ENCODE measurements around the gene JMJD1C. TPM values are rescaled to one million over a fixed set of nuclear protein-coding genes. Genes with fewer than 3 reads are reported as not detected.

The JMJD1C gene
- total RNA-seq, 6 experiments from 2014 or later = 29.6 to 53.3 (median 38.2) TPM

DNA sequence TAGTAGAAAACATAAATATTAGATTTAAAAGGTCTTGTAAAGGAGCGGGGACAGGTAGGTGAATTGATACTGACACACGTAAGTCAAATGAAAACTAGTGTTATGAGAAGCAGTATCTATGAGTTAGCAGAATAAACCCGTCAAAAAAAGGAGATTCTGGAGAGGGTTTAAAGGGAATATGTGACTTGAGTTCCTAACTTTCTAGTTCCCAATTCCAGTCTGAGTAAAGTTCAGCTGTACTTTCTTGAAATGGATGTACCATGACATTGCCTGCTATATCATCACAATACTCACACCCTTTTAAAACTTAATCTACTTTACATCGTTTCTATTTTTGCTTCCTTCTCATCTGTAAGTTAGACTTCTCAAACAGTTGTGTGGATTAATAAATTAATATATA, 210.5 kb downstream of the JMJD1C start:
- peaks cover 0 to 59% (median 30%) of the 10 kb centered on the region in 4 donors for H3K4me1 ChIP-seq
- DNase-seq = no peak
- 79% methylated on average over 4 of the region's 4 CpGs for WGBS (ENCODE audit: insufficient coverage, low coverage, low lambda C conversion rate, missing lambda C conversion rate)
- ATAC-seq = no peak
- no peaks in the 10 kb centered on the region for H3K36me3 ChIP-seq
- no peak for TF ChIP-seq POLR2A (IDR thresholded peaks at IDR 0.05)
- TF ChIP-seq, protein P1, sequence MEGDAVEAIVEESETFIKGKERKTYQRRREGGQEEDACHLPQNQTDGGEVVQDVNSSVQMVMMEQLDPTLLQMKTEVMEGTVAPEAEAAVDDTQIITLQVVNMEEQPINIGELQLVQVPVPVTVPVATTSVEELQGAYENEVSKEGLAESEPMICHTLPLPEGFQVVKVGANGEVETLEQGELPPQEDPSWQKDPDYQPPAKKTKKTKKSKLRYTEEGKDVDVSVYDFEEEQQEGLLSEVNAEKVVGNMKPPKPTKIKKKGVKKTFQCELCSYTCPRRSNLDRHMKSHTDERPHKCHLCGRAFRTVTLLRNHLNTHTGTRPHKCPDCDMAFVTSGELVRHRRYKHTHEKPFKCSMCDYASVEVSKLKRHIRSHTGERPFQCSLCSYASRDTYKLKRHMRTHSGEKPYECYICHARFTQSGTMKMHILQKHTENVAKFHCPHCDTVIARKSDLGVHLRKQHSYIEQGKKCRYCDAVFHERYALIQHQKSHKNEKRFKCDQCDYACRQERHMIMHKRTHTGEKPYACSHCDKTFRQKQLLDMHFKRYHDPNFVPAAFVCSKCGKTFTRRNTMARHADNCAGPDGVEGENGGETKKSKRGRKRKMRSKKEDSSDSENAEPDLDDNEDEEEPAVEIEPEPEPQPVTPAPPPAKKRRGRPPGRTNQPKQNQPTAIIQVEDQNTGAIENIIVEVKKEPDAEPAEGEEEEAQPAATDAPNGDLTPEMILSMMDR (IDR thresholded peaks at IDR 0.05) = no peak
- intact Hi-C loops (cut with DNase I) = no loop called here
- no peaks in the 10 kb centered on the region for H3K9me3 ChIP-seq
- peak overlapping the region in 1 of 3 donors; percentile 1 for H3K27ac ChIP-seq
- no peaks in the 10 kb centered on the region for H3K27me3 ChIP-seq
- H3K4me3 ChIP-seq = no peak overlapping the region

DNA sequence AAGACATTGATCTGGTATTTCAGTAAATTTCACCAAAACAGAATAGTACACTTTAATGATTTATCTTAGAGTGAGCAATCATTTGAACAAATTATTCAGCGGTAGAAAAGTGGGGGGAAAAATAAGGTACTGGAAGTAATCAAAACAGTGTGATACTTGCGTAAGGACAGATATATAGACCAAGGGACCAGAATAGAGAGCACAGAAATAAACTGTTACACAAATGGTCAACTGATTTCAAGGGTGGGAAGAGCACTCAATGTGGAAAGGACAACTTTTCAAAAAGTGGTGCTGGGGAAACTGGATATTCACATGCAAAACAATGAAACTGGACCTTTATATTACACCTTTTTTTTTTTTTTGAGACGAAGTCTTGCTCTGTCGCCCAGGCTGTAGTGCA, 212.7 kb downstream of the JMJD1C start:
- Histone ChIP-seq H3K27me3 (no peaks in the 10 kb centered on the region), H3K9me3 (no peaks in the 10 kb centered on the region), H3K4me3 (no peak overlapping the region), H3K4me1 (peaks cover 0 to 38% (median 23%) of the 10 kb centered on the region in 4 donors), H3K27ac (no peak overlapping the region), H3K36me3 (no peaks in the 10 kb centered on the region)
- 59% methylated on average over 4 of the region's 4 CpGs for WGBS (ENCODE audit: insufficient coverage, low coverage, low lambda C conversion rate, missing lambda C conversion rate)
- ATAC-seq (no peak), DNase-seq (no peak)
- no peak for TF ChIP-seq POLR2A (IDR thresholded peaks at IDR 0.05)
- TF ChIP-seq, protein P1 (IDR thresholded peaks at IDR 0.05) = no peak
- intact Hi-C loops (cut with DNase I) = no loop called here

DNA sequence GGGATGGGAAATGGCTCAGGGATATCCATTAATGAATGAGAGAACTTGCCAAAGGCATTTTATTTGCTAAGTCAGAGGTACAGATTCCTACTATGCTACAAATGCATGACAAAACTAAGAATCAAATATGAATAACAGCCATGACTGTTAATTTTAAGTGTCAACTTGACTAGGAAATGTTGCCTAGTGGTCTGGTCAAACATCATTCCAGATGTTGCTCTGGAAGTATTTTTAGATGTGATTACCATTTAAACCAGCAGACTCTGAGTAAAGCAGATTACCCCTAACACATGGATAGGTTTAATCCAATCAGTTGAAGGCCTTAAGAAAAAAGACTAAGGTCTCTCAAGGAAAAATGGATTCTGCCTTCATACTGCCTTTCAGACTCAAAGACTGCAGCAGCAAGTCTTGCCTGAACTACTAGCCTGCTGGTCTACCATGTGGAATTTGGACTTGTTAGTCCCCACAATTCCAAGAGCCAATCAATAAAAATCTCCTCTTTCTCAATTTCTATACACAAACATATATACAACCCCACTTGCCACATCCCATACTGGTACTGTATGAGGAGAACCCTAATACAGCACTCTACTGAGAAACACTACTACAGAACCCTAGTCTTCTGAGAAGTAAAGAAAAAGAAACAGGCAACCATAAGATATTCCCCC, 213.5 kb downstream of the JMJD1C start:
- no peak for DNase-seq
- H3K27ac ChIP-seq = no peak overlapping the region
- no peaks in the 10 kb centered on the region for H3K9me3 ChIP-seq
- ATAC-seq = peak in 3 of 4 donors; percentile 14 to 64 (median 36)
- no peaks in the 10 kb centered on the region for H3K27me3 ChIP-seq
- TF ChIP-seq POLR2A (IDR thresholded peaks at IDR 0.05) = no peak
- TF ChIP-seq, protein P1 (IDR thresholded peaks at IDR 0.05) = no peak
- H3K4me1 ChIP-seq = peaks cover 0 to 32% (median 19%) of the 10 kb centered on the region in 4 donors
- H3K4me3 ChIP-seq = no peak overlapping the region
- intact Hi-C loops (cut with DNase I) = no loop called here
- H3K36me3 ChIP-seq = no peaks in the 10 kb centered on the region

DNA sequence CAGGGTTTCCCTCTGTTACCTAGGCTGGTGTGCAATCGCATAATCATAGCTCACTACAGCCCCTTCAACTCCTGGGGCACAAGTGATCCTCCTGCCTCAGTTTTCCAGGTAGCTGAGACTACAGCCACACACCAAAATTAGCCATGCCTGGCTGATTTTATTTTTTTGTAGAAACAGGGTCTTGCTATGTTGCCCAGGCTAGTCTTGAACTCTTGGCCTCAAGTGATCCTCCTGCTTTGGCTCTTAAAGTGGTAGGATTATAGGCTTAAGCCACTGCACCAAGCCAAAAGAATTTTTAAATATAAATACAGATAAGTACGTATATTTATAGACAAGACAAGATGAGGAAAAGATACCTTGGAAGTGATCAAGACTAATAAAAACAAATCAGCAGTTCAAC, 215.7 kb downstream of the JMJD1C start:
- intact Hi-C loops (cut with DNase I) = no loop called here
- TF ChIP-seq, protein P1 (IDR thresholded peaks at IDR 0.05) = no peak
- no peak for TF ChIP-seq POLR2A (IDR thresholded peaks at IDR 0.05)

More for the DNA sequence above, 215.7 kb downstream of the JMJD1C start:
- Histone ChIP-seq H3K27me3 (no peaks in the 10 kb centered on the region), H3K4me1 (peaks cover 0 to 14% (median 3%) of the 10 kb centered on the region in 4 donors), H3K9me3 (no peaks in the 10 kb centered on the region), H3K36me3 (no peaks in the 10 kb centered on the region), H3K27ac (no peak overlapping the region), H3K4me3 (no peak overlapping the region)
- ATAC-seq (no peak), DNase-seq (no peak)
- WGBS (ENCODE audit: insufficient coverage, low coverage, low lambda C conversion rate, missing lambda C conversion rate) = 89% methylated on average over 2 of the region's 2 CpGs
